Measurements from ENCODE around the gene COPS4. TPM values are rescaled to one million over a fixed set of nuclear protein-coding genes. Genes with fewer than 3 reads are reported as not detected.
"Not testable (repeated sequence)": the region's sequence is repeated elsewhere in the genome, so short reads cannot be mapped to it uniquely, and the experiment has no call there.

The COPS4 gene
- total RNA-seq, 4 donors from 2014 or later: 21.3 to 113 (median 73.3) TPM

- H3K4me1 ChIP-seq: peaks cover 0 to 8% of the 10 kb centered on the region in 2 donors
- no peaks in the 10 kb centered on the region for H3K36me3 ChIP-seq
- peak in 1 of 2 donors; percentile 18 for DNase-seq
Measured at GRCh38 chr4:83075311-83076095, 40.5 kb downstream of the COPS4 start.

GRCh38 chr4:83080561-83080960, 45.6 kb downstream of the COPS4 start:
- intact Hi-C loops (cut with DNase I; ENCODE audit: low total_unique reads): no loop called here
- no peak for DNase-seq
- Histone ChIP-seq H3K4me1 (peaks cover 0 to 8% of the 10 kb centered on the region in 2 donors), H3K27ac (no peak overlapping the region), H3K9me3 (no peaks in the 10 kb centered on the region), H3K27me3 (no peaks in the 10 kb centered on the region), H3K36me3 (no peaks in the 10 kb centered on the region), H3K4me3 (no peak overlapping the region)
- TF ChIP-seq CTCF (IDR thresholded peaks at IDR 0.05): no peak
- TF ChIP-seq POLR2A (IDR thresholded peaks at IDR 0.05): no peak

More at GRCh38 chr4:83075311-83076095, 40.5 kb downstream of the COPS4 start:
- intact Hi-C loops (cut with DNase I; ENCODE audit: low total_unique reads): loop anchor here (10.0 kb wide), 1 partner anchor 209 kb away; the partner anchor contains the start of gene COQ2
- H3K27ac ChIP-seq: peak overlapping the region; percentile 54 to 86
- no peak for TF ChIP-seq CTCF (IDR thresholded peaks at IDR 0.05)
- TF ChIP-seq POLR2A (IDR thresholded peaks at IDR 0.05): no peak
- H3K9me3 ChIP-seq: no peaks in the 10 kb centered on the region
- no peak overlapping the region for H3K4me3 ChIP-seq
- no peaks in the 10 kb centered on the region for H3K27me3 ChIP-seq

- Histone ChIP-seq H3K36me3 (no peaks in the 10 kb centered on the region), H3K27ac (no peak overlapping the region), H3K27me3 (no peaks in the 10 kb centered on the region), H3K9me3 (no peaks in the 10 kb centered on the region), H3K4me3 (no peak overlapping the region), H3K4me1 (no peaks in the 10 kb centered on the region)
- DNase-seq: no peak
- intact Hi-C loops (cut with DNase I; ENCODE audit: low total_unique reads): no loop called here
- no peak for TF ChIP-seq POLR2A (IDR thresholded peaks at IDR 0.05)
- no peak for TF ChIP-seq CTCF (IDR thresholded peaks at IDR 0.05)
Measured at GRCh38 chr4:83082777-83083176, 47.8 kb downstream of the COPS4 start.

DNA sequence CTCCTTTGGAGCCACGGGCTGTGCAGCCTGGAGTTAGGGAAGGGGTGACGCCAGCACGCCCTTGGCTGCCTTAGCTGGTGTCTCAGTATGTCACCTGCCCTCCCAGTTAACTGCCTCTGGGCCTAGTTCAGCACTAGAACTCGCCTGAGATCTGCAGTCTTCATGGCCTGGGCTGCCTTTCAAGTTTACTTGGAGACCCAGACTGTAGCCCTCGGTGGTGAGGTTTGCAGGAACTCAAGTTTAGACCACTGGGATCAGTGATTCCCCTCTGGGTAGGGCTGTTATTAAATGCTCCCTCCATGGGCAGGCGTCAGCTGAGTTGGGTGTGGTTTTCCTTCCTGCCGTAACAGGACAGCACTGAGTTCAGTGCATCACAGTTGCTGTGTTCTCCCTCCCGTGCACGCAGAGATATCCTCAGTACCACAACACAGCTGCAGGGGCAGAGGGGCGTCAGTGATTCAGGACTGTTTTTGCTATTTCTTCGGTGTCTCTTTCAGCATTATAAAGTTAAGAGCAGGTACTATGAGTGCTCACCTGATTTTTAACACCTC, 49.0 kb downstream of the COPS4 start:
- no peaks in the 10 kb centered on the region for H3K4me1 ChIP-seq
- no peak overlapping the region for H3K27ac ChIP-seq
- no peaks in the 10 kb centered on the region for H3K27me3 ChIP-seq
- no peaks in the 10 kb centered on the region for H3K9me3 ChIP-seq
- DNase-seq: no peak
- intact Hi-C loops (cut with DNase I; ENCODE audit: low total_unique reads): no loop called here
- no peaks in the 10 kb centered on the region for H3K36me3 ChIP-seq
- TF ChIP-seq CTCF (IDR thresholded peaks at IDR 0.05) (no peak), POLR2A (IDR thresholded peaks at IDR 0.05) (no peak)
- no peak overlapping the region for H3K4me3 ChIP-seq

DNA sequence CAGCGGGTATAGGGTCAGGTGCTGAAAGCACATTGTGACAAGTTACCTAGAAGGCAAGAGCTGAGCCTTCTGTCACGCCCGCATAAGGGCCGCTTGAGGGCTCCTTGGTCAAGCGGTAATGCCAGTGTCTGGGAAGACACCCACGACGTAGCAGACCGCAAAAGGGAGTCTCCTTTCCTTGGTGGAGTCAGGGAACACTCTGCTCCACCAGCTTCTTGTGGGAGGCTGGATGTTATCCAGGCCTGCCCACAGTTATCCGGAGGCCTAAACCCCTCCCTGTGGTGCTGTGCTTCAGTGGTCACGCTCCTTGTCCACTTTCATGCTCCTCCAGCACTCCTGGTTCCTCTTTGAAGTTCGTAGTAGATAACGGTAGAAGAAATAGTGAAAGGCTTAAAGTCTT, 50.0 kb downstream of the COPS4 start:
- H3K4me1 ChIP-seq; H3K27me3 ChIP-seq; DNase-seq; H3K9me3 ChIP-seq; intact Hi-C loops (cut with DNase I; ENCODE audit: low total_unique reads); H3K27ac ChIP-seq; H3K36me3 ChIP-seq; H3K4me3 ChIP-seq: not testable (repeated sequence)
